IMR-90 (cell line): ENCODE results near the gene LYZL6. TPM values are rescaled to one million over a fixed set of nuclear protein-coding genes. Genes with fewer than 3 reads are reported as not detected.

ENCODE experiments used
- ATAC-seq: fragments of 200-7000 bp; cut with Tn5 transposase; 2 replicates; pipeline ENCODE4 v1.9.1; 2020; ENCODE audit warnings: low read depth, mild to moderate bottlenecking, moderate library complexity
- BruUV-seq: library from RNA; stranded (reverse); fragments of 400-500 nt; replicated peaks from 2 replicates; lab custom pipeline; 2021; lab: Mats Ljungman, UMichigan
- CTCF ChIA-PET: fragments of 300-600 bp; formaldehyde crosslinking; extraction: SDS; loops from one replicate; lab custom pipeline; 2021; ENCODE audit warnings: antibody characterized with exemption; lab: Yijun Ruan, JAX
- POLR2A ChIA-PET: fragments of 300-600 bp; sonication (Branson Sonifier 250); formaldehyde crosslinking; loops from one replicate; lab custom pipeline; 2022; ENCODE audit warnings: antibody characterized with exemption; ENCODE audit not compliant: unreplicated experiment; lab: Charles Lee
- DNase-seq: peaks from one replicate; pipeline ENCODE4 v3.0.0; 2013
- H2AFZ ChIP-seq: replicated peaks from 2 replicates; pipeline ENCODE3; 2013; ENCODE audit warnings: low read length, mild to moderate bottlenecking; ENCODE audit not compliant: poor library complexity
- H2AK5ac ChIP-seq: 2 replicates; pipeline ENCODE4 v1.6.1; 2013; ENCODE audit warnings: low read depth, low read length, inconsistent platforms
- H2AK9ac ChIP-seq: replicated peaks from 2 replicates; pipeline ENCODE3; 2013; ENCODE audit warnings: mild to moderate bottlenecking, low read depth, low read length, moderate library complexity; ENCODE audit not compliant: poor library complexity
- H2BK120ac ChIP-seq: 2 replicates; pipeline ENCODE4 v1.6.1; 2013; ENCODE audit warnings: low read depth, low read length, inconsistent platforms
- H2BK15ac ChIP-seq: 3 replicates; pipeline ENCODE4 v1.6.1; 2013; ENCODE audit warnings: low read depth, low read length, inconsistent platforms
- H2BK20ac ChIP-seq: 2 replicates; pipeline ENCODE4 v1.6.1; 2013; ENCODE audit warnings: low read depth, mild to moderate bottlenecking, inconsistent platforms, low read length, moderate library complexity
- H2BK5ac ChIP-seq: 2 replicates; pipeline ENCODE4 v1.6.1; 2013; ENCODE audit warnings: mild to moderate bottlenecking, low read depth, low read length, inconsistent platforms; ENCODE audit not compliant: poor library complexity, severe bottlenecking
- H3K14ac ChIP-seq: replicated peaks from 2 replicates; pipeline ENCODE4 v1.6.1; 2013; ENCODE audit warnings: low read depth, low read length, inconsistent platforms
- H3K18ac ChIP-seq: 2 replicates; pipeline ENCODE4 v1.6.1; 2013; ENCODE audit warnings: low read depth, low read length, control low read depth
- H3K23ac ChIP-seq: 2 replicates; pipeline ENCODE4 v1.6.1; 2013; ENCODE audit warnings: low read depth, low read length, inconsistent platforms
- H3K27ac ChIP-seq: 2 replicates; pipeline ENCODE4 v1.5.1; 2013; ENCODE audit warnings: mild to moderate bottlenecking, control low read depth, low read length; ENCODE audit not compliant: insufficient read depth
- H3K27me3 ChIP-seq: 2 replicates; pipeline ENCODE4 v1.6.1; 2013; ENCODE audit warnings: low read length; ENCODE audit not compliant: control insufficient read depth, insufficient read depth
- H3K36me3 ChIP-seq: 2 replicates; pipeline ENCODE4 v1.6.1; 2013; ENCODE audit warnings: low read length, mixed read lengths; ENCODE audit not compliant: control insufficient read depth, insufficient read depth
- H3K4ac ChIP-seq: 2 replicates; pipeline ENCODE4 v1.6.1; 2013; ENCODE audit warnings: low read depth, low read length, inconsistent platforms
- H3K4me1 ChIP-seq: 2 replicates; pipeline ENCODE4 v1.6.1; 2013; ENCODE audit warnings: low read length, mixed read lengths; ENCODE audit not compliant: control insufficient read depth, insufficient read depth
- H3K4me2 ChIP-seq: 2 replicates; pipeline ENCODE4 v1.6.1; 2013; ENCODE audit warnings: low read depth, mild to moderate bottlenecking, control low read depth, low read length, moderate library complexity
- H3K4me3 ChIP-seq: 2 replicates; pipeline ENCODE4 v1.5.1; 2013; ENCODE audit warnings: low read depth, mild to moderate bottlenecking, control low read depth, low read length, moderate library complexity; ENCODE audit not compliant: insufficient read depth
- H3K56ac ChIP-seq: 2 replicates; pipeline ENCODE4 v1.6.1; 2013; ENCODE audit warnings: low read length, inconsistent platforms; ENCODE audit not compliant: insufficient read depth; ENCODE audit errors: extremely low read depth
- H3K79me1 ChIP-seq, 2 experiments: 2 replicates each; pipeline ENCODE4 v1.6.1; 2013; ENCODE audit warnings: low read length in 2 of 2, inconsistent platforms in 1 of 2, low read depth in 1 of 2
- H3K9ac ChIP-seq: 2 replicates; pipeline ENCODE4 v1.6.1; 2013; ENCODE audit warnings: low read depth, low read length, control low read depth
- H3K9me1 ChIP-seq: 2 replicates; pipeline ENCODE4 v1.6.1; 2013; ENCODE audit warnings: low read length, inconsistent platforms; ENCODE audit not compliant: insufficient read depth
- H3K9me3 ChIP-seq: 2 replicates; pipeline ENCODE4 v1.6.1; 2013; ENCODE audit warnings: low read length; ENCODE audit not compliant: control insufficient read depth, insufficient read depth
- H4K20me1 ChIP-seq: 2 replicates; pipeline ENCODE4 v1.6.1; 2013; ENCODE audit warnings: low read length, inconsistent platforms; ENCODE audit not compliant: insufficient read depth
- H4K5ac ChIP-seq: 2 replicates; pipeline ENCODE4 v1.6.1; 2013; ENCODE audit warnings: mild to moderate bottlenecking, low read depth, low read length, control low read depth
- H4K8ac ChIP-seq, 2 experiments: 2 replicates each; pipeline ENCODE4 v1.6.1; 2013; ENCODE audit warnings: low read depth in 2 of 2, low read length in 2 of 2, control low read depth in 1 of 2, inconsistent platforms in 1 of 2
- H4K91ac ChIP-seq: 2 replicates; pipeline ENCODE4 v1.6.1; 2013; ENCODE audit warnings: low read depth, low read length, inconsistent platforms; ENCODE audit not compliant: insufficient read depth
- BHLHE40 ChIP-seq: fragments of 150-350 bp; IDR thresholded peaks from 2 replicates; pipeline ENCODE4 v1.6.1; 2016; ENCODE audit warnings: mild to moderate bottlenecking, low read depth, low read length
- CEBPB ChIP-seq: IDR thresholded peaks from 2 replicates; pipeline ENCODE4 v1.6.1; 2012; ENCODE audit warnings: low read depth, low read length, improper control_type of control experiment
- CHD1 ChIP-seq: IDR thresholded peaks from 2 replicates; pipeline ENCODE4 v1.6.1; 2012; ENCODE audit warnings: low read depth, low read length, improper control_type of control experiment
- CTCF ChIP-seq: conservative IDR thresholded peaks from 2 replicates; pipeline ENCODE4 v1.5.1; 2012; ENCODE audit warnings: mild to moderate bottlenecking, low read depth, low read length, improper control_type of control experiment
- ELK1 ChIP-seq: fragments of 150-350 bp; IDR thresholded peaks from 2 replicates; pipeline ENCODE4 v1.6.1; 2016; ENCODE audit warnings: low read depth, mild to moderate bottlenecking, low read length, moderate library complexity, borderline replicate concordance
- FOS ChIP-seq: fragments of 150-350 bp; IDR thresholded peaks from 2 replicates; pipeline ENCODE4 v1.6.1; 2016; ENCODE audit warnings: low read depth, low read length
- MAFK ChIP-seq: IDR thresholded peaks from 2 replicates; pipeline ENCODE4 v1.6.1; 2012; ENCODE audit warnings: low read depth, low read length, improper control_type of control experiment
- MAZ ChIP-seq: IDR thresholded peaks from 2 replicates; pipeline ENCODE4 v1.6.1; 2012; ENCODE audit warnings: low read depth, mild to moderate bottlenecking, low read length, improper control_type of control experiment, moderate library complexity, borderline replicate concordance
- MXI1 ChIP-seq: IDR thresholded peaks from 2 replicates; pipeline ENCODE4 v1.6.1; 2012; ENCODE audit warnings: low read depth, mild to moderate bottlenecking, low read length, moderate library complexity, borderline replicate concordance
- NFE2L2 ChIP-seq: fragments of 150-350 bp; IDR thresholded peaks from 2 replicates; pipeline ENCODE4 v1.6.1; 2016; ENCODE audit warnings: low read depth, mild to moderate bottlenecking, low read length
- POLR2A ChIP-seq: IDR thresholded peaks from 2 replicates; pipeline ENCODE4 v1.6.1; 2012; ENCODE audit warnings: mild to moderate bottlenecking, low read depth, low read length
- RAD21 ChIP-seq: IDR thresholded peaks from 2 replicates; pipeline ENCODE4 v1.6.1; 2012; ENCODE audit warnings: low read length, improper control_type of control experiment
- RCOR1 ChIP-seq: IDR thresholded peaks from 2 replicates; pipeline ENCODE4 v1.6.1; 2012; ENCODE audit warnings: mild to moderate bottlenecking, low read length, improper control_type of control experiment; ENCODE audit not compliant: insufficient replicate concordance
- RFX5 ChIP-seq: IDR thresholded peaks from 2 replicates; pipeline ENCODE4 v1.8.0; 2012; ENCODE audit warnings: low read depth, mild to moderate bottlenecking, low read length, moderate library complexity
- SMC3 ChIP-seq: fragments of 150-350 bp; IDR thresholded peaks from 2 replicates; pipeline ENCODE4 v1.6.1; 2016; ENCODE audit warnings: low read depth, mild to moderate bottlenecking, antibody characterized with exemption, low read length, moderate library complexity
- USF2 ChIP-seq: fragments of 150-350 bp; IDR thresholded peaks from 2 replicates; pipeline ENCODE4 v1.6.1; 2017; ENCODE audit warnings: mild to moderate bottlenecking, antibody characterized with exemption, low read length, low read depth
- WGBS, 2 experiments: methylation state at CpG; one replicate each; pipeline versions ENCODE4 v1.1.5 to v1.1.7; 2013; ENCODE audit warnings: missing lambda C conversion rate in 2 of 2; ENCODE audit not compliant: insufficient read length in 1 of 2; ENCODE audit errors: extremely low coverage in 2 of 2; 5-methylcytosine and 5-hydroxymethylcytosine counted together
- dilution Hi-C: fragments of 300-500 bp; cut with HindIII; formaldehyde crosslinking; loops from one replicate; pipeline ENCODE4 v1.14.3; 2018; ENCODE audit warnings: low sequenced_read_pairs; ENCODE audit not compliant: unreplicated experiment
- in situ Hi-C: fragments of 300-500 bp; cut with MboI; formaldehyde crosslinking; loops from 3 replicates; pipeline ENCODE4 v1.14.3; 2019; ENCODE audit warnings: low sequenced_read_pairs, inconsistent platforms, mixed read lengths
- intact Hi-C: fragments of 100-400 bp; cut with micrococcal nuclease; formaldehyde crosslinking; loops from 2 replicates; pipeline ENCODE4 v1.10.0; 2022
- polyA plus RNA-seq, 3 experiments: library from polyadenylated mRNA; depleted of rRNA; stranded (reverse); fragments of >200 nt; gene quantifications; 2 replicates each; pipeline ENCODE4 v1.2.3, GENCODE V29; 2012; ENCODE audit warnings: low replicate concordance in 1 of 3
- total RNA-seq: library from RNA; depleted of rRNA; stranded (reverse); fragments of >200 nt; gene quantifications from 2 replicates; pipeline ENCODE4 v1.2.3, GENCODE V29; 2012

Gene LYZL6
- total and polyA plus RNA-seq, 2 of the 4 experiments (the other 2 are of a cell fraction), result not detected

- H4K91ac ChIP-seq, result no peak overlapping the region
- H4K8ac ChIP-seq, result no peak overlapping the region
- no CpG with 5 or more reads among the region's 3 CpGs for WGBS, 2 experiments
- H3K4me2 ChIP-seq, result no peak overlapping the region
- ChIA-PET POLR2A (no interaction called here), CTCF (no interaction called here)
- H3K4me1 ChIP-seq, result no peaks in the 10 kb centered on the region
- ATAC-seq (no peak), DNase-seq (no peak)
- no peak overlapping the region for H4K5ac ChIP-seq
- no peak for TF ChIP-seq CTCF
- no peak for TF ChIP-seq POLR2A
- TF ChIP-seq CEBPB, result no peak
- TF ChIP-seq MAZ, result no peak
- TF ChIP-seq RAD21, result no peak
- no peak for TF ChIP-seq RFX5
- no peak for TF ChIP-seq BHLHE40
- no peak for TF ChIP-seq RCOR1
- TF ChIP-seq SMC3, result no peak
- no peak for TF ChIP-seq ELK1
- TF ChIP-seq NFE2L2, result no peak
- no peak for TF ChIP-seq CHD1
- TF ChIP-seq MXI1, result no peak
- TF ChIP-seq USF2, result no peak
- no peak for TF ChIP-seq FOS
- no peak for TF ChIP-seq MAFK
- H2AK9ac ChIP-seq, result no peak overlapping the region
- intact Hi-C loops, result no loop called here
- H2AK5ac ChIP-seq, result no peak overlapping the region
- H2AFZ ChIP-seq, result no peak overlapping the region
- H3K27ac ChIP-seq, result no peak overlapping the region
- H3K23ac ChIP-seq, result no peak overlapping the region
- no peaks in the 10 kb centered on the region for H3K36me3 ChIP-seq
- no TSS peak for BruUV-seq
- no peak overlapping the region for H3K4ac ChIP-seq
- no peaks in the 10 kb centered on the region for H3K9me3 ChIP-seq
- no peak overlapping the region for H3K18ac ChIP-seq
- dilution Hi-C loops, result no loop called here
- no peak overlapping the region for H3K4me3 ChIP-seq
- H3K14ac ChIP-seq, result no peak overlapping the region
- H2BK120ac ChIP-seq, result no peak overlapping the region
- H4K20me1 ChIP-seq, result no peaks in the 10 kb centered on the region; the same call in 1 of the 2 replicates
- H3K79me1 ChIP-seq, result no peaks in the 10 kb centered on the region
- no peak overlapping the region for H2BK15ac ChIP-seq
- peaks cover 2% of the 10 kb centered on the region; the same call in 1 of the 2 replicates for H3K27me3 ChIP-seq
- no peak overlapping the region for H2BK20ac ChIP-seq
- no peak overlapping the region for H3K56ac ChIP-seq
- no peak overlapping the region for H2BK5ac ChIP-seq
- no peaks in the 10 kb centered on the region; the same call in 1 of the 2 replicates for H3K9me1 ChIP-seq
- no peak overlapping the region for H3K9ac ChIP-seq
- in situ Hi-C loops, result no loop called here
Observed at GRCh38 chr17:35909408-35909807, 34.1 kb downstream of the LYZL6 start.
